Muscle layer of duodenum (tissue), 2 donors: ENCODE measurements around the gene HFE.
A peak's percentile ranks its signal among the peaks of the same experiment; 100 is the strongest.
"Not testable (repeated sequence)": the region's sequence is repeated elsewhere in the genome, so short reads cannot be mapped to it uniquely, and the experiment has no call there.

Source experiments
- H3K27ac ChIP-seq: one replicate; pipeline ENCODE4 v1.7.0; 2013; ENCODE audit warnings: mild to moderate bottlenecking, low read length
- H3K27me3 ChIP-seq: one replicate; pipeline ENCODE4 v1.7.0; 2013; ENCODE audit warnings: low read depth, mild to moderate bottlenecking, control low read depth, low read length
- H3K36me3 ChIP-seq, 2 donors: one replicate each; pipeline ENCODE4 v1.7.0; 2013; ENCODE audit warnings: low read length in 2 of 2, control low read depth in 1 of 2, mild to moderate bottlenecking in 1 of 2; ENCODE audit not compliant: insufficient read depth in 2 of 2, control insufficient read depth in 1 of 2
- H3K4me1 ChIP-seq, 2 donors: one replicate each; pipeline ENCODE4 v1.7.0; 2013; ENCODE audit warnings: low read length in 2 of 2, mild to moderate bottlenecking in 2 of 2, control low read depth in 1 of 2, moderate library complexity in 1 of 2; ENCODE audit not compliant: insufficient read depth in 2 of 2, control insufficient read depth in 1 of 2
- H3K4me3 ChIP-seq, 2 donors: one replicate each; pipeline ENCODE4 v1.7.0; 2013; ENCODE audit warnings: low read length in 2 of 2, low read depth in 1 of 2, mild to moderate bottlenecking in 1 of 2
- H3K9me3 ChIP-seq, 2 donors: one replicate each; pipeline ENCODE4 v1.7.0; 2013; ENCODE audit warnings: low read length in 2 of 2, control low read depth in 1 of 2, mild to moderate bottlenecking in 1 of 2; ENCODE audit not compliant: control insufficient read depth in 1 of 2
- donor health status: healthy.

Gene HFE

DNA sequence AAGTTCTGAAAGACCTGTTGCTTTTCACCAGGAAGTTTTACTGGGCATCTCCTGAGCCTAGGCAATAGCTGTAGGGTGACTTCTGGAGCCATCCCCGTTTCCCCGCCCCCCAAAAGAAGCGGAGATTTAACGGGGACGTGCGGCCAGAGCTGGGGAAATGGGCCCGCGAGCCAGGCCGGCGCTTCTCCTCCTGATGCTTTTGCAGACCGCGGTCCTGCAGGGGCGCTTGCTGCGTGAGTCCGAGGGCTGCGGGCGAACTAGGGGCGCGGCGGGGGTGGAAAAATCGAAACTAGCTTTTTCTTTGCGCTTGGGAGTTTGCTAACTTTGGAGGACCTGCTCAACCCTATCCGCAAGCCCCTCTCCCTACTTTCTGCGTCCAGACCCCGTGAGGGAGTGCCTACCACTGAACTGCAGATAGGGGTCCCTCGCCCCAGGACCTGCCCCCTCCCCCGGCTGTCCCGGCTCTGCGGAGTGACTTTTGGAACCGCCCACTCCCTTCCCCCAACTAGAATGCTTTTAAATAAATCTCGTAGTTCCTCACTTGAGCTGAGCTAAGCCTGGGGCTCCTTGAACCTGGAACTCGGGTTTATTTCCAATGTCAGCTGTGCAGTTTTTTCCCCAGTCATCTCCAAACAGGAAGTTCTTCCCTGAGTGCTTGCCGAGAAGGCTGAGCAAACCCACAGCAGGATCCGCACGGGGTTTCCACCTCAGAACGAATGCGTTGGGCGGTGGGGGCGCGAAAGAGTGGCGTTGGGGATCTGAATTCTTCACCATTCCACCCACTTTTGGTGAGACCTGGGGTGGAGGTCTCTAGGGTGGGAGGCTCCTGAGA is at the start of gene HFE:
Gene HFE (plus strand): TSS at position 146 of the 832 bp plus-strand sequence. CDS start 12 bp downstream, at position 158.
- H3K27ac ChIP-seq = peak within 1 kb of the TSS; percentile 96
- H3K4me1 ChIP-seq = peaks cover 4 to 11% of the 10 kb centered on the region in 2 donors
- no peaks in the 10 kb centered on the region for H3K27me3 ChIP-seq
- H3K4me3 ChIP-seq = peak within 1 kb of the TSS; percentile 80 to 89
- no peaks in the 10 kb centered on the region for H3K9me3 ChIP-seq
- no peaks in the 10 kb centered on the region for H3K36me3 ChIP-seq

GRCh38 chr6:26041946-26042345 is 45.3 kb upstream of the HFE start:
- Histone ChIP-seq H3K36me3 (no peaks in the 10 kb centered on the region), H3K27ac (no peak overlapping the region), H3K4me3 (no peak overlapping the region), H3K4me1 (peaks cover 6 to 12% of the 10 kb centered on the region in 2 donors), H3K9me3 (no peaks in the 10 kb centered on the region), H3K27me3 (no peaks in the 10 kb centered on the region)

DNA sequence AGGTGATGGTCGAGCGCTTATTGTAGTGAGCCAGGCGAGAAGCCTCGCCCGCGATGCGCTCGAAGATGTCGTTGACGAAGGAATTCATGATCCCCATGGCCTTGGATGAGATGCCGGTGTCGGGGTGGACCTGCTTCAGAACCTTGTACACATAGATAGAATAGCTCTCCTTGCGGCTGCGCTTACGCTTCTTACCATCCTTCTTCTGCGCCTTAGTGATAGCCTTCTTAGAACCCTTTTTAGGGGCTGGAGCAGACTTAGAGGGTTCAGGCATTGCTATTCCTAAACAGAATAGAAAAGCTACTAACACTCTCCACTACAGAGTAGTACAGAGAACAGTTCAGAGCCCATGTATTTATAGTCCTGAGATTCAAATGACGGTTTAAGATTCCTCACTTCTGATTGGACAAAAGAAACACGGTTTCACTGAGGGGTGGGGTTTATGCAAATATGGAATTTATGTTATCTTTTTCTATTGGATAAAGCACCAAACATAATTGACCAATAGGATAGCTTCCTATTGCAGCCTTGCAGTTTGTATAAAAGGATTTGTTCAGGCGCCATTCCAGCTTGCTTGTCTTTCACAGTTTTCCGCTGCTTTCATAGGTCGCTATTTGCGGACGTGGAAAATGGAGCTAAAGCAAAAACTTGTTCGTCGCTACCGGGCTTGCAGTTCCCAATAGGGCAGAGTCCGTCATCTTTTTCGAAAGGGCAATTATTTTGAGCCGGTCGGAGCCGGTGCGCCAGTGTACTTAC is 43.7 kb upstream of the HFE start:
- Histone ChIP-seq H3K36me3 (no peaks in the 10 kb centered on the region), H3K27me3 (no peaks in the 10 kb centered on the region), H3K4me1 (peaks cover 6 to 12% of the 10 kb centered on the region in 2 donors), H3K27ac (peak overlapping the region; percentile 98), H3K4me3 (peak overlapping the region; percentile 79 to 97), H3K9me3 (no peaks in the 10 kb centered on the region)

GRCh38 chr6:26044140-26045064 is 42.8 kb upstream of the HFE start:
- H3K4me3 ChIP-seq = peak overlapping the region; percentile 79 to 97
- no peaks in the 10 kb centered on the region for H3K36me3 ChIP-seq
- H3K27ac ChIP-seq = peak overlapping the region; percentile 98
- peaks cover 6 to 12% of the 10 kb centered on the region in 2 donors for H3K4me1 ChIP-seq
- no peaks in the 10 kb centered on the region for H3K27me3 ChIP-seq
- H3K9me3 ChIP-seq = no peaks in the 10 kb centered on the region

GRCh38 chr6:26045065-26045927 is 41.9 kb upstream of the HFE start:
- Histone ChIP-seq H3K36me3 (no peaks in the 10 kb centered on the region), H3K4me1 (peaks cover 6 to 12% of the 10 kb centered on the region in 2 donors), H3K27ac (peak overlapping the region; percentile 98), H3K9me3 (no peaks in the 10 kb centered on the region), H3K4me3 (peak overlapping the region; percentile 79 to 97), H3K27me3 (no peaks in the 10 kb centered on the region)

- H3K4me3 ChIP-seq = peak overlapping the region; percentile 79 to 97
- no peaks in the 10 kb centered on the region for H3K36me3 ChIP-seq
- peaks cover 6 to 12% of the 10 kb centered on the region in 2 donors for H3K4me1 ChIP-seq
- no peaks in the 10 kb centered on the region for H3K9me3 ChIP-seq
- peak overlapping the region; percentile 98 for H3K27ac ChIP-seq
- no peaks in the 10 kb centered on the region for H3K27me3 ChIP-seq
These were observed 41.3 kb upstream of the HFE start for GRCh38 chr6:26045928-26046368.

DNA sequence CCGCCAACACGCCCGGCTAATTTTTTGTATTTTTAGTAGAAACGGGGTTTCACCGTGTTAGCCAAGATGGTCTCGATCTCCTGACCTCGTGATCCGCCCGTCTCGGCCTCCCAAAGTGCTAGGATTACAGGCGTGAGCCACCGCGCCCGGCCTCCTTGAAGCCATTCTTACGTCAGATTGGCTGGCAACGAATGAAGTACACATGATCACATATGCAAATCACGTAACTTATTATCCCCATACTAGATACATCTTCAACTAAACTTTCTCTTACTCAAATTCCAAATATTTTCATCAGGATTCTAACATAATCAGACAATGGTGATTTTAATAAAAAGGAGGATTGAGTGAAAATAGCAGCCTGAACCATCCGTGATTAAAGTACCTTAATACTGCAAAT is 39.9 kb upstream of the HFE start:
- peaks cover 6 to 12% of the 10 kb centered on the region in 2 donors for H3K4me1 ChIP-seq

DNA sequence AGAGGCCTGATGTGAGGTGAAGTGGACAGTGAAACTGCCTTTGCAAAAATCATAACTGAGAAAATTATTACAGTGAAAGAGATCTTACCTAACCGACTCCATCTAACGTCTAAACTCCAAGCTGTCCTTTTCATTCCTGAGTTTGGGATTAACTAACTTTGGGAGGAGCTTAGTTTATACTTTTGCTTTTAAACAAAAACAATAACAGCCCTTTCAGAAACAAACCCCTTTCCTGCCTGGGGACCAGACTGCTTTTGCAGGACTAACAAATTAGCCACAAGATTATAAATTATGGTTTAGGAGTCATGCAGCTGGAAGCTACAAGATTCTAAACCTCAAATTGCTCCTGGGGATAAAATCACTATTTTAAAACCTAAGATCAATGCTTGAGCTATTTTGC is 38.6 kb upstream of the HFE start:
- H3K4me3 ChIP-seq = no peak overlapping the region
- no peaks in the 10 kb centered on the region for H3K27me3 ChIP-seq
- H3K9me3 ChIP-seq = no peaks in the 10 kb centered on the region
- H3K4me1 ChIP-seq = peaks cover 6 to 7% of the 10 kb centered on the region in 2 donors
- H3K27ac ChIP-seq = no peak overlapping the region
- H3K36me3 ChIP-seq = no peaks in the 10 kb centered on the region

More for the DNA sequence above, 39.9 kb upstream of the HFE start:
- H3K27me3 ChIP-seq, H3K4me3 ChIP-seq, H3K9me3 ChIP-seq, H3K27ac ChIP-seq, H3K36me3 ChIP-seq: not testable (repeated sequence)

GRCh38 chr6:26051665-26052310 is 35.4 kb upstream of the HFE start:
- Histone ChIP-seq H3K36me3 (peaks cover 0 to 7% of the 10 kb centered on the region in 2 donors), H3K27ac (no peak overlapping the region), H3K4me3 (no peak overlapping the region), H3K27me3 (no peaks in the 10 kb centered on the region), H3K9me3 (no peaks in the 10 kb centered on the region), H3K4me1 (no peaks in the 10 kb centered on the region)

- H3K36me3 ChIP-seq, H3K27me3 ChIP-seq, H3K4me1 ChIP-seq, H3K4me3 ChIP-seq, H3K27ac ChIP-seq, H3K9me3 ChIP-seq: not testable (repeated sequence)
These were observed 34.4 kb upstream of the HFE start for GRCh38 chr6:26052762-26053250.
